Transverse colon (tissue), 4 donors: Measurements from ENCODE around the gene UNC119.

ENCODE experiments used
- CTCF ChIP-seq, 5 experiments: fragments of 200-600 bp in 3 of 5; fragments of 450-650 bp in 2 of 5; sonication (generic) in 3 of 5; IDR thresholded peaks; 1 replicate in 2 of 5; 2 replicates in 3 of 5; pipeline ENCODE4 v1.5.1; 2016 to 2017; ENCODE audit warnings: antibody characterized with exemption in 5 of 5, inconsistent platforms in 3 of 5, mild to moderate bottlenecking in 2 of 5, moderate library complexity in 1 of 5
- EP300 ChIP-seq: sonication (generic); formaldehyde crosslinking; IDR thresholded peaks from one replicate; pipeline ENCODE4 v1.6.1; 2017; ENCODE audit warnings: antibody characterized with exemption, low read depth
- POLR2A ChIP-seq: fragments of 450-650 bp; IDR thresholded peaks from one replicate; pipeline ENCODE4 v1.6.1; 2016; ENCODE audit warnings: antibody characterized with exemption, mild to moderate bottlenecking, moderate library complexity
- POLR2AphosphoS5 ChIP-seq, 3 donors: sonication (generic); formaldehyde crosslinking; IDR thresholded peaks; one replicate each; pipeline ENCODE4 v1.6.1; 2016; ENCODE audit warnings: antibody characterized with exemption in 3 of 3

GRCh38 chr17:28563475-28563874 is 11.1 kb upstream of the UNC119 start:
- TF ChIP-seq POLR2A (no peak), CTCF (IDR thresholded peaks at IDR 0.05) (no peak), POLR2AphosphoS5 (IDR thresholded peaks at IDR 0.05) (no peak), EP300 (no peak)
